ES-I3 (cell line): ENCODE results near the gene GFOD1.
"Not testable (repeated sequence)": the region's sequence is repeated elsewhere in the genome, so short reads cannot be mapped to it uniquely, and the experiment has no call there.

Source experiments
- H3K36me3 ChIP-seq: 2 replicates; pipeline ENCODE4 v1.6.1; 2013; ENCODE audit warnings: mild to moderate bottlenecking, low read length, control low read depth, moderate library complexity; ENCODE audit not compliant: insufficient read depth
- H3K4me1 ChIP-seq: 2 replicates; pipeline ENCODE4 v1.6.1; 2013; ENCODE audit warnings: mild to moderate bottlenecking, control low read depth, low read length; ENCODE audit not compliant: insufficient read depth
- H3K9ac ChIP-seq: 2 replicates; pipeline ENCODE4 v1.6.1; 2013; ENCODE audit warnings: low read depth, mild to moderate bottlenecking, low read length, moderate library complexity
- H3K9me3 ChIP-seq: 2 replicates; pipeline ENCODE4 v1.6.1; 2013; ENCODE audit warnings: mild to moderate bottlenecking, low read length, moderate library complexity; ENCODE audit not compliant: control insufficient read depth, insufficient read depth

GFOD1 gene

DNA sequence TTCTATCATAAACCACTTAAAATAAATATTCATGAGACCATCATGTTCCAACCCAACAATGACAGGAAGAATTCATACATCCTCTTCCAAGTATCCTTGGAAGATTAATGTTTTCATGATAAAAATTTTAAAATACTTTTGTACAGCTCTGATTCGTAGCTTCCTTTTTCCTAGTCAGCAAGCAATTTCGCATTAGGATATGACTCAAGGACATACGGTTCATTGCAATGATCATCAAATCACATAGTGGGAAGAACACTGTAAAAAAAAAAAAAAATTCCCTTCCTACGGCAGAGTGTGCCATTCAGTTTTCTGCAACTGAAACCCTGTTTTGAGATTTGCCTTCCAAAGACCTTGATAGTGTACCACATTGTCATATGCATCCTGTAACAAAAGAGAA, 35.3 kb upstream of the GFOD1 start:
- H3K9me3 ChIP-seq, result no peaks in the 10 kb centered on the region
- no peak overlapping the region for H3K9ac ChIP-seq
- no peaks in the 10 kb centered on the region for H3K36me3 ChIP-seq
- H3K4me1 ChIP-seq, result peaks cover 2% of the 10 kb centered on the region; the same call in 1 of the 2 replicates

- Histone ChIP-seq H3K9ac (no peak overlapping the region), H3K9me3 (no peaks in the 10 kb centered on the region), H3K36me3 (no peaks in the 10 kb centered on the region), H3K4me1 (no peaks in the 10 kb centered on the region; the same call in 1 of the 2 replicates)
These were observed 32.4 kb upstream of the GFOD1 start for GRCh38 chr6:13519839-13520238.

- H3K9me3 ChIP-seq, result no peaks in the 10 kb centered on the region
- no peak overlapping the region for H3K9ac ChIP-seq
- H3K36me3 ChIP-seq, result no peaks in the 10 kb centered on the region
- no peaks in the 10 kb centered on the region for H3K4me1 ChIP-seq
These were observed 29.7 kb upstream of the GFOD1 start for GRCh38 chr6:13517116-13517515.

- Histone ChIP-seq H3K9me3 (no peaks in the 10 kb centered on the region), H3K36me3 (no peaks in the 10 kb centered on the region), H3K4me1 (no peaks in the 10 kb centered on the region), H3K9ac (no peak overlapping the region)
These were observed 28.5 kb upstream of the GFOD1 start for GRCh38 chr6:13515912-13516311.

DNA sequence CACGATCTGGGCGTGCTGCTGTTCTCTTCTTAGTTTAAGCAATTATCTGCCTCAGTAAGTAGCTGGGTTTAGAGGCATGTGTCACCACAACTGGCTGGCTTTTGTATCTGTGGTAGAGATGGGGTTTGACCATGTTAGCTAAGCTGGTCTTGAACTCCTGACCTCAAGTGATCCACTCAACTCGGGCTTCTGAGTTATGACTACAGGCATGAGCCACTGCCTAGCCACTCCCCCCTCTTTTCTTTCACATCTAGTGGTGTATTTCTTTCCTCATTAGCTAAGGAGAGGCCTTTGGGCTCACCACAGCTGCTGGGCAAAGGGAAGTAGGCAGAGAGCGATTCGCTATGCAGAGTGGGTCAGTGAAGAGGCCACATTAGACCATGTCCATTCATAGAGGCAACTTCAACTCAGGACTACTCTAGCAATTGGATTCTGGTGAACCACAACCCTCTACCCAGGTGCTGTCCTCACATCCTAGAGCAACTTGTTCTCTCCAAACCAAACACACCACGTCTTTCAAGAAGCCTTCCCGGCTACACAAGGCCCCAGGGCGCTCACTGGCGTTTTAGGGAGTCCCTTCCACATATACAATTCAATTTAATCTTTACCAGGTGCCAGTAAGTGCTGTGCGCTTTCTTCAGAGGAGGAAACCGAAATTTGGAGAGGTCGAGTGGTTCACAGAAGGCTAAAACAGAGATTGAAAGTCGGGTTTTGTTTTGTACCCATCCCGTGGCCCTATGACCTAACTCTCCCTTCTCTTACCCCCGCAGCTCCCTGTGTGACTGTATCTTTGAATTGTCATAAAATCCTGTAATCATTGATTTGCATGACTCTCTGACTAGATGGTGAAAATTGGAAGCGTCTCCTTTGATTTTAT, 26.5 kb upstream of the GFOD1 start:
- Histone ChIP-seq H3K36me3 (no peaks in the 10 kb centered on the region), H3K9me3 (no peaks in the 10 kb centered on the region), H3K9ac (no peak overlapping the region), H3K4me1 (no peaks in the 10 kb centered on the region)

DNA sequence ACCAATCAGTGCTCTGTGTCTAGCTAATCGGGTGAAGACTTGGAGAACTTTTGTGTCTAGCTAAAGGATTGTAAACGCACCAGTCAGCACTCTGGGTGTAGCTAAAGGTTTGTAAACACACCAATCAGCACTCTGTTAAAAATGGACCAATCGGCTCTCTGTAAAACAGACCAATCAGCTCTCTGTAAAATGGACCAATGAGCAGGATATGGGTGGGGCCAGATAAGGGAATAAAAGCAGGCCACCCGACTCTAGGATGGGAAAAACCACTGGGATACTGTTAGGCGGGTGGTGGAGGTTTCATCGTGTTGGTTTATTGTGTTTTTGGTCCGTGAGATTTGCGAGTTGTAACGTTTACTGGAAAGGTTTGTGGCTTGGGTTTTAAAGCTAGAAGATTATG, 25.5 kb upstream of the GFOD1 start:
- Histone ChIP-seq H3K9me3 (no peaks in the 10 kb centered on the region), H3K36me3 (no peaks in the 10 kb centered on the region), H3K9ac (no peak overlapping the region), H3K4me1 (no peaks in the 10 kb centered on the region)

- Histone ChIP-seq H3K9ac (no peak overlapping the region), H3K4me1 (no peaks in the 10 kb centered on the region), H3K9me3 (no peaks in the 10 kb centered on the region), H3K36me3 (no peaks in the 10 kb centered on the region)
These were observed 24.7 kb upstream of the GFOD1 start for GRCh38 chr6:13511913-13512717.

- H3K9me3 ChIP-seq, H3K9ac ChIP-seq, H3K36me3 ChIP-seq, H3K4me1 ChIP-seq: not testable (repeated sequence)
These were observed 23.8 kb upstream of the GFOD1 start for GRCh38 chr6:13511141-13511571.

GRCh38 chr6:13510433-13510832, 23.0 kb upstream of the GFOD1 start:
- not testable (repeated sequence) for H3K9me3 ChIP-seq, H3K4me1 ChIP-seq, H3K9ac ChIP-seq, H3K36me3 ChIP-seq

- Histone ChIP-seq H3K36me3 (no peaks in the 10 kb centered on the region), H3K9me3 (no peaks in the 10 kb centered on the region), H3K9ac (no peak overlapping the region), H3K4me1 (no peaks in the 10 kb centered on the region)
These were observed 21.6 kb upstream of the GFOD1 start for GRCh38 chr6:13508711-13509705.

- no peak overlapping the region for H3K9ac ChIP-seq
- no peaks in the 10 kb centered on the region for H3K4me1 ChIP-seq
- no peaks in the 10 kb centered on the region for H3K36me3 ChIP-seq
- no peaks in the 10 kb centered on the region for H3K9me3 ChIP-seq
These were observed 20.0 kb upstream of the GFOD1 start for GRCh38 chr6:13507306-13507860.

DNA sequence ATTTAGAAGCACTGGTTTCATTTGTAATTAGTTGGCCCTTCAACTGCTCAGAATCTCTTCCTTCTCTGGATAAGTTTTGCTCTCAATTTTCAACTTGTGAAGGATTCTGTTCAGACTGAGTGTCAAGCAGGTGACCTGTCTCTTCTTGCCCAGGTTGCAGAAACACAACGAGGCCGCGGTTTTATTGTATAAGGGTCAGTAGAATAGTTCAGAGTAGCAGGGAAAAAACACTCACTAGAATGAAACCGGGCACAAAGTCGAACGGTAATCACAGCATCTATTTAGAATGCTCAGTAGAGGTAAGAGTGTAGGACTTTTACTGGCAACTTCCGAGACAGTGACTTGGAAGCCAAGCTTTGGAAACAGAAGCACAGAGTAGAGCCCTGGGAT, 17.9 kb upstream of the GFOD1 start:
- Histone ChIP-seq H3K36me3 (no peaks in the 10 kb centered on the region), H3K9me3 (no peaks in the 10 kb centered on the region)

DNA sequence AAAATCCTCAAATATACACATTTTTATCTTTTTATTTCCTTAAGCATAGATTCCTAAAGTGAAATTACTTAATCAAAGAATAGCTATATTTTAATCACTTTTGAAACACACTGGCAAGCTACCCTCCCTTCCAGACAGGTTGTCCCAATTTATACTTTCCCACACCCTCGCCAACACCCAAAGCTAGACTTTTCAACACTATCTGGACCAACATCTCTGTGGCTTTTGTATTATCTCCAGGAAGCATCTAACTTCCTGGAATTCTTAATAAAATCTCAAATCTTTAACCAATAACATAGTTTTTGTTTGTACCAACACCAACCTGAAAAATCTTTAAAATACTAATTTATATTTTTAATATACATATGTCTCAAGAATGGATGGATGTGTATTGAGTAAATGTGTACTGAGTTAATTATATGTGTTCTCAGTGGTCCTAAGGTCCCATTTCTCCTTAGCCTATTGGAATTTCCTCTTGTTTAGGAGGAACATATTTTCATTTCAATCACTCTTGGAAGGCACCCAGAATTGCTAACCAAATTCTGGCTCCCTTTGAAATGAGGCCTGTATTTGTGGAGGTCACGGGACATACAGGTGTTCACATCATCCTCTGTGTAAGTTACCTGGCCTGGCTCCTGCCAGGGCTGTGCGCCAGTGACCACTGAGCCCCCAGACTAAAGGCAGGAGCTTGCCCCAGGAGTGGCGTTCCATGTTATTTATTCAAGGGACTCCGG, 17.4 kb upstream of the GFOD1 start:
- Histone ChIP-seq H3K9me3 (no peaks in the 10 kb centered on the region), H3K4me1 (no peaks in the 10 kb centered on the region), H3K9ac (no peak overlapping the region), H3K36me3 (no peaks in the 10 kb centered on the region)

More for the DNA sequence above, 17.9 kb upstream of the GFOD1 start:
- no peak overlapping the region for H3K9ac ChIP-seq
- no peaks in the 10 kb centered on the region for H3K4me1 ChIP-seq
